Kidney (tissue), 14 donors: ENCODE data around the gene PRXL2A. TPM values are rescaled to one million over a fixed set of nuclear protein-coding genes. Genes with fewer than 3 reads are reported as not detected.

Source experiments
- DNase-seq, 5 donors: peaks; one replicate each; pipeline ENCODE4 v3.0.0-alpha.2; 2013 to 2020
- FAIRE-seq: peaks from 2 replicates; lab custom pipeline; 2012; peaks lifted over from hg19 to GRCh38; lab: Jason Lieb, UNC
- H3K27ac ChIP-seq, 2 donors: one replicate each; pipeline ENCODE4 v1.7.0; 2013; ENCODE audit warnings: low read depth in 2 of 2, low read length in 2 of 2, inconsistent platforms in 1 of 2
- H3K27me3 ChIP-seq: one replicate; pipeline ENCODE4 v1.7.1; 2013; ENCODE audit warnings: low read length, inconsistent platforms; ENCODE audit not compliant: control insufficient read depth, insufficient read depth
- H3K36me3 ChIP-seq, 3 donors: one replicate each; pipeline versions ENCODE4 v1.7.0 to v1.7.1; 2013; ENCODE audit warnings: low read length in 3 of 3, control low read depth in 1 of 3, inconsistent platforms in 1 of 3; ENCODE audit not compliant: insufficient read depth in 3 of 3, control insufficient read depth in 2 of 3
- H3K4me1 ChIP-seq, 3 donors: one replicate each; pipeline versions ENCODE4 v1.7.0 to v1.7.1; 2013; ENCODE audit warnings: low read length in 3 of 3, inconsistent platforms in 1 of 3, low read depth in 1 of 3; ENCODE audit not compliant: control insufficient read depth in 2 of 3, insufficient read depth in 2 of 3
- H3K4me3 ChIP-seq, 3 donors: one replicate each; pipeline versions ENCODE4 v1.7.0 to v1.8.1; 2013; ENCODE audit warnings: low read length in 3 of 3, control low read depth in 1 of 3, inconsistent platforms in 1 of 3
- H3K9ac ChIP-seq, 3 donors: one replicate each; pipeline versions ENCODE4 v1.7.0 to v1.7.1; 2013; ENCODE audit warnings: low read length in 3 of 3, control low read depth in 1 of 3, inconsistent platforms in 1 of 3
- H3K9me3 ChIP-seq, 3 donors: one replicate each; pipeline versions ENCODE4 v1.7.0 to v1.7.1; 2013; ENCODE audit warnings: low read length in 3 of 3, control low read depth in 1 of 3, inconsistent platforms in 1 of 3; ENCODE audit not compliant: control insufficient read depth in 2 of 3, insufficient read depth in 1 of 3
- CTCF ChIP-seq: IDR thresholded peaks from 3 replicates; pipeline ENCODE4 v1.5.1; 2012; ENCODE audit warnings: mild to moderate bottlenecking, moderate library complexity, borderline replicate concordance; ENCODE audit not compliant: insufficient read depth; ENCODE audit errors: extremely low read depth
- intact Hi-C: fragments of 100-400 bp; cut with DNase I; formaldehyde crosslinking; loops from one replicate; pipeline ENCODE4 v1.11.1; 2022
- polyA plus RNA-seq: library from polyadenylated mRNA; stranded (reverse); fragments of 350-450 nt; fragmentation: Illumina TruSeq; extraction: RNeasy Lipid Tissue Mini Kit (QIAGEN cat#74804); gene quantifications from one replicate; pipeline ENCODE4 v1.2.3, GENCODE V29; 2014; ENCODE audit warnings: low read depth, low replicate concordance; ENCODE audit not compliant: insufficient read depth
- total RNA-seq: library from RNA; stranded (reverse); fragmentation: NEBNext Ultra II Directional; extraction: Animal tissue kit (Norgen Biotek cat#: 25700); gene quantifications from one replicate; pipeline ENCODE4 v1.2.1, GENCODE V29; 2021
- donor health status: control.
- donor health status: control.
- donor health status: control.
- donor health status: control.
- donor health status: control.
- donor health status: DM: yes; HTN: yes; CAD: no.
- donor health status: Normal renal cell carcinoma (clear cell type).

The PRXL2A gene
- total and polyA plus RNA-seq, 2 donors from 2014 or later = 69.4 to 101 TPM

DNA sequence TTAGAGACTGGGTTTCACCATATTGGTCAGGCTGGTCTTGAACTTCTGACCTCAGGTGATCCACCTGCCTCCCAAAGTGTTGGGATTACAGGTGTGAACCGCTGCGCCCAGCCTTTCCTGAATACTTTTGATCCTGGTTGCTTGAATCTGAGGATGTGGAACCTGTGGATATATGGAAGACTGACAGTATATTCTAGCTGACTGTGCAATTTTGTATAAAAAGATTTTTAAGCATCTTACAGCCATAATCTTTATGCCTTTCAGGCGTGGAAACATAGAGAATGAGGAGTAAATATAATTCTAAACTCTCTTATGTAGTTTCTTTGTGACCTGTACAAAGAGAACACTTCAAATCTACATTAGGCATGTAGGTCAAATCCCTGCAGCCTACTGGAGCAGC, 61.9 kb downstream of the PRXL2A start:
- TF ChIP-seq CTCF = no peak
- Histone ChIP-seq H3K4me1 (peaks cover 3 to 62% (median 56%) of the 10 kb centered on the region in 3 donors), H3K27ac (peak overlapping the region in 1 of 2 donors; percentile 9), H3K9ac (no peak overlapping the region), H3K27me3 (no peaks in the 10 kb centered on the region), H3K9me3 (no peaks in the 10 kb centered on the region), H3K4me3 (no peak overlapping the region), H3K36me3 (peaks cover 2 to 5% (median 2%) of the 10 kb centered on the region in 3 donors)
- DNase-seq (no peak), FAIRE-seq (no peak)
- intact Hi-C loops = no loop called here

DNA sequence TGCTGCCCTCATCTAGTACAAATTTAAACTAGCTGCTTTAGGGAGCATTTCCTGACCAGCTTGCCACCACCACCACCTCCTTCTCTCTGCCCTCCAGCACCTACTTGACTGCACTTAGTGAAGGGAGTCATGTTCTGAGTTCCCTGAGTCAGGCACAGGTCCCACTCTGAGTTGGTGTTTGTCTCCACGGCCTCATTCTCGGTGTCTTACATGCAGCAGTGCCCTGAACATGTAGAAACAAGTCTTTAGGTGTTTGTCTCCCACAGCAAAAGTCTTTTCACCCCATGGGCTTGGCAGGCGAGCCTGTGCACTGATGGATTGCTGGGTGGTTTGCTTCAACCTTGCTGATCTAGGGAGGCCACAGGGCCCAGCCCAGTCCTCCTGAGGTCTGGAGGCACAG, 62.6 kb downstream of the PRXL2A start:
- peaks cover 0 to 56% (median 50%) of the 10 kb centered on the region in 3 donors for H3K4me1 ChIP-seq
- H3K4me3 ChIP-seq = no peak overlapping the region
- H3K9ac ChIP-seq = no peak overlapping the region
- intact Hi-C loops = no loop called here
- peaks cover 2 to 5% (median 2%) of the 10 kb centered on the region in 3 donors for H3K36me3 ChIP-seq
- peak in 1 of 5 donors; percentile 12 for DNase-seq
- TF ChIP-seq CTCF = no peak
- no peaks in the 10 kb centered on the region for H3K27me3 ChIP-seq
- FAIRE-seq = no peak
- peak overlapping the region; percentile 9 to 23 for H3K27ac ChIP-seq
- H3K9me3 ChIP-seq = no peaks in the 10 kb centered on the region

GRCh38 chr10:80471715-80472233, 63.4 kb downstream of the PRXL2A start:
- DNase-seq (peak in 2 of 5 donors; percentile 21 to 89), FAIRE-seq (no peak)
- Histone ChIP-seq H3K9ac (no peak overlapping the region), H3K4me3 (no peak overlapping the region), H3K27me3 (no peaks in the 10 kb centered on the region), H3K9me3 (no peaks in the 10 kb centered on the region), H3K27ac (peak overlapping the region; percentile 9 to 23), H3K4me1 (peaks cover 0 to 48% (median 47%) of the 10 kb centered on the region in 3 donors), H3K36me3 (peaks cover under 1 to 5% (median 2%) of the 10 kb centered on the region in 3 donors)
- no peak for TF ChIP-seq CTCF
- intact Hi-C loops = no loop called here
